ENCODE measurements around the gene LURAP1L. TPM values are rescaled to one million over a fixed set of nuclear protein-coding genes. Genes with fewer than 3 reads are reported as not detected.

Gene LURAP1L
- total RNA-seq, result not detected in 2 replicates

GRCh38 chr9:12774861-12775678 is at the start of gene LURAP1L:
Gene LURAP1L, plus strand, starts transcription at chr9:12775020. Its CDS starts 696 bp downstream, at chr9:12775716.
- intact Hi-C loops (cut with micrococcal nuclease), result no loop called here

DNA sequence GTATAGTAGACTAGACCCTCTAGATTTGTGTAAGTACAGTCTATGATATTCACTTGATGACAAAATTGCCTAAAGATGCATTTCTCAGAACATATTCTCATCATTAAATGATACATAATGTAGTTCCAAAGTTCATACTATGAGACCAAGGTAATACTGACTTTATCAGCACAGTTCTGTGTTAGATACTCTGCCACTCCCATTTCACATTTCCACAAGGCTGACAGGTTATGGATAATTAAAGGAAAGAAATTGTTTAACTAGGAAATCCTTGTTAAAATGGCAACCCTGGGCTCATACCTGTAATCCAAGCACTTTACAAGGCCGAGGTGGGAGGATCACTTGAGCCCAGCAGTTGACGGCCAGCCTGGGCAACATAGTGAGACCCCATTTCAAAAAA is 48.0 kb upstream of the LURAP1L start:
- intact Hi-C loops (cut with micrococcal nuclease), result no loop called here

DNA sequence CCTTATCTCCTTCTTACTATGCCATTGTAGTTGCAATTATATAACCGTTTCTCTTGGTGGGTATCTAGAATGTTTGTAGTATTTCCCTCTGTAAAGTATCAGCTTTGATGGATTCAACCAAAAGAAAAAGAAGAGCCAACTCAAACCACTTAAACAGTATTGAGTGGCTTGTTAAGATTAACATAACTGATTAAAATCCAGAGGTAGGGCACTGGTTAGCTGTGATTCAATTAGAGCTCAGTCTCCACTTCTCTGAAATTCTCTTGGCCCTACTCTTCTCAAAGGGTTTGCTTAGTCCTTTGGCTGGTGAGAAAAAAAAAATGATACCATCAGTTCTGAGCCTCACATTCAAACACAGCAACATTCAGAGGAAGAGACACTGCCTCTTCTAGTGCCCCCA is 44.6 kb upstream of the LURAP1L start:
- intact Hi-C loops (cut with micrococcal nuclease), result loop anchor here (10.0 kb wide), 1 partner anchor 65 kb away; no protein-coding TSS in a partner anchor

- intact Hi-C loops (cut with micrococcal nuclease), result loop anchor here (10.0 kb wide), 1 partner anchor 64 kb away; no protein-coding TSS in a partner anchor
Measured at GRCh38 chr9:12730927-12731326, 43.9 kb upstream of the LURAP1L start.

DNA sequence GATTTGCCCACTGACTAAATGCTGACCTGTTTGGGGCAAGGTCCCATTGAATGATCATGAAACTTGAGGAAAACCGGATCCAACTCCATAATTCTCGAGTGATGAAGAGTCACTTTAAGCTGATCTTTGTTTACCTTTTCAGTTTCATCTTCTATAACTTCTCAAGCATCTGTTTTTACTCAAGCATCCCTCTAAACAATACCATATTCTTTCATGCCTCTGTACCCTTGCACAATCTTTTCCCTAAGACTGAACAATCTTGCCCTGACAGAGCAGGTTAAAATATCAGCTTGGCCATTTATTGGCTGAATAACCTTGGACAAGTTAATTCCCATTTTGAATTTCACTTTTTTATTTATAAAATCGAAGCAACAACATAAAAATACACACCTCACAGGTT is 41.8 kb upstream of the LURAP1L start:
- intact Hi-C loops (cut with micrococcal nuclease), result loop anchor here (10.0 kb wide), 1 partner anchor 62 kb away; no protein-coding TSS in a partner anchor

GRCh38 chr9:12735665-12736064 is 39.2 kb upstream of the LURAP1L start:
- intact Hi-C loops (cut with micrococcal nuclease), result loop anchor here (10.0 kb wide), 1 partner anchor 59 kb away; no protein-coding TSS in a partner anchor

DNA sequence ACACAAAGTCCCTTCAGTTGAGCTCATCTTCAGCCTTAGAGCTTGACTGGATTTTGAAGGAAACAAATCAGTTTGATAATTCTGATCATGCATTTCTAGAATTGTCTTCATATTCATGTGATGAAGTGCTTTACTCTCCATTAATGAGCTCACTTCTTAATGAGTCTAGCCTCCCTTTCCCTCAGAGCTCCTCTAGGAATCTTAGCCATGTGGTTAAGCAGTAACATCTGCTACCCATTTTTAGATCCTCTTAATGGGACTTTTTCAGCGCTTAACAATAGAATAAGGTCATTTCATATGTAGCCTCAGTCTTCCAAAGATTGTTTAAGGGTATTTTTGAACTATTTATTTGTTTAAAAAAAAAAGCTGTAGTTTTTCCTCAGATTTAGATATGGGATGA is 36.9 kb upstream of the LURAP1L start:
- intact Hi-C loops (cut with micrococcal nuclease), result loop anchor here (10.0 kb wide), 1 partner anchor 57 kb away; no protein-coding TSS in a partner anchor

DNA sequence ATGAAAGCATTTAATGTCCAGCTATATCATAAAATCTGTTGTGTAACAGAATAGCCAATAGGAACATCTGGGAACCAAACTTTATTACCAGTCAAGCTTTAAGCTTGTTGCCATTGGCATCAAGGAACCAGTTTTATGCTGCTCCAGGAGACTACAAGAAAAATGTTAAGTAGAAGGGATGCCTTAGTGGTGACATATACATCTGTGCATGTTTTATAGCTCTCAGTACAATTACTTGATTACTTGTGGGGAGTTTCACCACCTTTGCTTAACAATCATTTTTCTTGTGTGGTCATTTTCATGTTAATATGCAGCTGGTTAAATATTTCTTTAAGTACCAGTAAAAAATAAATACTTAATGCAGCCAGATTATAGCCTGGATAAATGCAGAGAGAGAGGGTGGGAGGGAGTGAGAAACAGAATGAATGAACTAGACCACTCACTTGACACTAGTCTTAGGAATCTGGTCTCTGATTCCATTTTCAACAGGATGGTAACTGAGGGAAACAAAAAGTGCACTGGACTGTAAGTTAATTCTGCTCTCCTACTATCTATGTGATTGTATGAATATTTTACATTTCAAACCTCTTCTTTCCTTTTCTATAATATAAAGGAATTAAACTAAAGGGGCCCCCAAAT is 35.7 kb upstream of the LURAP1L start:
- intact Hi-C loops (cut with micrococcal nuclease), result loop anchor here (10.0 kb wide), 1 partner anchor 56 kb away; no protein-coding TSS in a partner anchor

DNA sequence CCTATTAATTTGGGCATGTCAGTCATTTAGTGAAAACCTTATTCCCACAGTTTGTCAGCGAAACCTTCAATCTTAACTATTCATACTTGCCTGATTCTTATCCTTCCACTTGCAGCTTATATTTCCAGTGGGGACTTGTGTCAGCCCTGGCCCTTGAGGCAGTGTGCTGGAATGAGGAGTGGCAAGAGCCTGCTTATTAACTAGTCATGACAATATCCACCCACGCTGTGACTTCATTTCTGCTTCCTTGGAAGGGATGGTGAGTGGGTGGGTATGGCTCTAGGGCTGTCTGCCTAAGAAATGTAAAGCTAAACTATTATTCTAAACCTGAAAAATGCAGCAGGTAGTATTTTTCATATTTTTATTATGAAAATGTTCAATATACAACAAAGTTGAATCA is 34.0 kb upstream of the LURAP1L start:
- intact Hi-C loops (cut with micrococcal nuclease), result no loop called here

DNA sequence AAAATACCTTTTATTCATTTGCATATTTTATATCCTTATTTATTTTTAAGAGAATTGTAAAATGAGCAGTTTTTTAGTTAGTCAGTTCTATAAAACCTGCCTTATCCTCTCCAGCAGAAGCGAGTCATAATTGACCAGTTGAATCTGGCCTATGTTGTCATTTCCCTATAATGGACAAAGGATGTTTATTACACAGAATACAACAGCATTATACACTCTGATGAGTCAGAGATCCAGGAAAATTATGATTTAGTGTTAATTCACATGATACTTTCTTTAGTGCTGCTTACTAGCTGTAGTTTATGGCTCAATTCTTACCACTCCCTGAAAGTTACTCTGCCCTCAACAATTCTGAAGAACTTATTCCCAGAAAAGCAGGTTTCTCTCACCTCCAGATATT is 26.8 kb upstream of the LURAP1L start:
- intact Hi-C loops (cut with micrococcal nuclease), result no loop called here

GRCh38 chr9:12748954-12749353 is 25.9 kb upstream of the LURAP1L start:
- intact Hi-C loops (cut with micrococcal nuclease), result no loop called here

DNA sequence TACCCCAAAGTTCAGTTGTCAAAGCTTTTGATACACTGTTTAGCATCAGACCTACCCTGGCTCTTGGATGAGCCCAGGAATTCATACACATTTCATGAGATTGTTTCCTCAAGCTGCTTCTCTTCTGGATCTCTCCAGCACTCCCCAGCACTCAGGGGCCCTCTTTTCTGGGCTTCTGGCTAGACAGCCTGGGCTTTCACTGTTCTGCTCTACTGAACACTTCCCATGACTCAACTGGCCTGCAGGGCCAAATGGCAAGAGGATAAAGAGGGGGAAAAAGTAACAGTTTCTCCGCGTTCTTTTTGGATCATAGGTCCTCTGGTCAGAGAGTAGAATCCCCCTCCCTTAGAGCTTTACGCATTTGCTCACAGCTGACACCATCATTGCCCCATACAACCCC is 20.9 kb upstream of the LURAP1L start:
- intact Hi-C loops (cut with micrococcal nuclease), result no loop called here

GRCh38 chr9:12759761-12760160 is 15.1 kb upstream of the LURAP1L start:
- intact Hi-C loops (cut with micrococcal nuclease), result no loop called here

- intact Hi-C loops (cut with micrococcal nuclease), result no loop called here
Measured at GRCh38 chr9:12760758-12761157, 14.1 kb upstream of the LURAP1L start.

- intact Hi-C loops (cut with micrococcal nuclease), result no loop called here
Measured at GRCh38 chr9:12764150-12764549, 10.7 kb upstream of the LURAP1L start.

DNA sequence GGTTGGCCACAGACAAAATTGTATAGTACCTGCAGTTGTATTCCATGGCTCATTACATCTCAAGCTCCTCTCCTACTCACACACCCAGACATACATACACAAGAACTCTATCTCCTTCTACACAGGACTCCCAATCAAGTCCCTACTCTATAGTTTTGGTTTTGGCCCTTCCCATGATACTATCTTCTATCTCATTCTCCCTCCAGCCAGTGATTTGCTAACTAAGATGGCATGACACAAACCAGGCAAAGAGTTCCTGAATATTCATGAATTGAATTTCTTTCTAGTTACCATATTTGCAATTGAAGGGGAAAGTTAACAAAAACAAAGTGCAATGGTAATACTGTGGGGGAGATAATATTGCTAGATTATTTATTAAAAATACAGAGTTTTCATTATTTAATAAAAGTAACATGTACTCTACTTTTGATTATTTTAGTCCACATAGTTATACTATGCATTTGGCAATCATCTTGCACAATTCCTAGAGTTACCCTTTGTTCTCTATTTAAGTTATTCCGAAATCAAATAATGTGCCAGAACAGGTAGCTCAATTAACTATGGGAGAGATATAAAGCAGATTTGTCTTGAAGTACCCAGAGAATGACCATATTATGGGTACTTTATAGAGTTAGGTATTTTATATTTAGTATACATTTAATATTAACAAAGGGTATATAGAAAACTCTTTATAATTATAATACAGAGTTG is 9.6 kb upstream of the LURAP1L start:
- intact Hi-C loops (cut with micrococcal nuclease), result no loop called here

DNA sequence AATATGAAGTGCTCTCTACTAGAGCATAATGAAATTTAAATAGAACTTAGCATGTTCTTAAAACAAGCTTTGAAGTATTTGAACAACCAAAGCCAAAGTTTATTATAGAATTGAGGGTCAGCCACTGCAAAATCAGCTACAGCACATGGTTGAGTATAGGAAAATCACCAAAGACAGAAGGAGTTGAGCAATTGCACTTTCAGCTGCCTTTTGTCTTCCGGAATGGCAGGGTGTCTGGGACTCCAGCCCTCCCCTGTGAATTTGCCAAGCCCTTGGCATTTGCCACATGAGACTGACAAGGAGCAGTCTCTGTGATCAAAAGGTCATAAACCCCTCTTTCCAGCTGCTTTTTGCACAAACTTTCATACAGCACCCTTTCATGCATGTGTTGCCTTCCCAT is 8.5 kb upstream of the LURAP1L start:
- intact Hi-C loops (cut with micrococcal nuclease), result no loop called here

GRCh38 chr9:12770261-12770660 is 4.6 kb upstream of the LURAP1L start:
- intact Hi-C loops (cut with micrococcal nuclease), result no loop called here

DNA sequence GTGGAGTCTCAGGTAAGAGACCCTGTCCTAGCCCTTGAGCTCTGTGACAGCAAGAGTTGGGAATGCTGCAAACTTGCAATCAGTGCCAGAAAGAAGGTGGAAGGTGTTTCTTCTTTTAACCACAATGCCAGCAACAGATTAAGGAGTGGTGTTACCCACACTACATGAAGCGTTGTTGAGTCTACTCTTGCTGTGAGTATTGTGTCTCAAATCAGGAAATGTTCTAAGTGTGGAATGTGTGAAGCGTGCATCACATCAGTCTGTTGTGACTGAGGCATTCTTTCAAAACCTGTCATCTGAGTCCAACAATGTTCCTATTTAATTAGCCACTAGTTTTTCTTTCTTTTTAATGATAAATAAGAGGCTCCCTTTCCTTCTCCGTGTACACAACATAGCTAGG is 2.9 kb upstream of the LURAP1L start:
- intact Hi-C loops (cut with micrococcal nuclease), result no loop called here

DNA sequence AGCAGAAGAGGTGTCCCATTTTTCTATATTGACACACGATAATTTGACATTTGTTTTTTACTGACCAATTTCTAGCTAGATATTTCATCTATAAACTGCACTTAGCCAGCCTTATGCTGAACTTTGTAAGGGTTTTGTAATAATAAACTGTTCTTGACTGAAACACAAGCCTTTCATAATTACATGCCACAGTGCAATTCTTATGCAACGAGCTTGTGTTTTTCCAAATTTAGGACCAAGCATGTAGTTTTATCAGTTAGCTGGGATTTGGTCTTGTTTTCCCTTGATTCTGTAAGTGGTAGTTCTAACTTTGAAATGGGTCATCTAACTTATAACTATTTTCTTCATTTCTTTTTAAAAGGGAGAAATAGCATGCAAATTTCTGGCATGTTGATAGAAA is 1.3 kb upstream of the LURAP1L start:
- intact Hi-C loops (cut with micrococcal nuclease), result no loop called here

- intact Hi-C loops (cut with micrococcal nuclease), result no loop called here
Measured at GRCh38 chr9:12775679-12776512, 1.1 kb downstream of the LURAP1L start.

Measured in T-helper 2 cell treated with Interferon-gamma antibody and Interleukin-4, amounts not matched to agents 100 ng/mL and 5 ng/mL, for 36 hours (primary cell).